ENCODE results near the gene PRSS16.

GRCh38 chr6:27237089-27237803, 10.3 kb upstream of the PRSS16 start:
- no peak for TF ChIP-seq YY1 (IDR thresholded peaks at IDR 0.05; ENCODE audit: insufficient read depth, insufficient read length)
- TF ChIP-seq SUZ12 (IDR thresholded peaks at IDR 0.05; ENCODE audit: extremely low read depth, insufficient read depth, insufficient read length), result no peak
- no peak for TF ChIP-seq ZNF274 (IDR thresholded peaks at IDR 0.05; ENCODE audit: low read depth, low read length)

All from NT2/D1 (cell line).